Neural crest cell (in vitro differentiated cells): ENCODE results near the gene ARL4D. TPM values are rescaled to one million over a fixed set of nuclear protein-coding genes. Genes with fewer than 3 reads are reported as not detected.

Experiments
- DNase-seq: peaks from one replicate; pipeline ENCODE4 v3.0.0; 2021; ENCODE audit warnings: low read depth, mixed read lengths, low spot score
- H3K27ac Mint-ChIP-seq: one replicate; pipeline ENCODE4 v1.8.0; 2021; ENCODE audit warnings: mild to moderate bottlenecking, mixed read lengths; ENCODE audit not compliant: unreplicated experiment
- H3K27me3 Mint-ChIP-seq: 2 replicates; pipeline ENCODE4 v1.8.0; 2021; ENCODE audit warnings: low read depth, mild to moderate bottlenecking, mixed read lengths
- H3K36me3 Mint-ChIP-seq: 2 replicates; pipeline ENCODE4 v1.8.0; 2021; ENCODE audit warnings: low read depth, mild to moderate bottlenecking, mixed read lengths
- H3K4me1 Mint-ChIP-seq: 2 replicates; pipeline ENCODE4 v1.8.0; 2021; ENCODE audit warnings: mixed read lengths
- H3K4me3 Mint-ChIP-seq: one replicate; pipeline ENCODE4 v1.8.0; 2021; ENCODE audit warnings: mild to moderate bottlenecking, mixed read lengths
- H3K9me3 Mint-ChIP-seq: 2 replicates; pipeline ENCODE4 v1.8.0; 2021; ENCODE audit warnings: mixed read lengths
- CTCF ChIP-seq: fragments of 200-600 bp; sonication (generic); conservative IDR thresholded peaks from 2 replicates; pipeline ENCODE4 v1.5.0; 2021; ENCODE audit warnings: antibody characterized with exemption, mild to moderate bottlenecking
- total RNA-seq: library from RNA; stranded (reverse); gene quantifications from 2 replicates; pipeline ENCODE4 v1.2.1, GENCODE V29; 2021

Gene ARL4D
- total RNA-seq, 1 donor from 2014 or later, result 13.8 TPM

- peaks cover 2% of the 10 kb centered on the region for H3K9me3 Mint-ChIP-seq
- TF ChIP-seq CTCF, result no peak
- peaks cover 5% of the 10 kb centered on the region for H3K36me3 Mint-ChIP-seq
- H3K27me3 Mint-ChIP-seq, result no peaks in the 10 kb centered on the region
- H3K4me3 Mint-ChIP-seq, result peak overlapping the region; percentile 24
- DNase-seq, result no peak
- no peak overlapping the region for H3K27ac Mint-ChIP-seq
- H3K4me1 Mint-ChIP-seq, result peaks cover 13% of the 10 kb centered on the region
Observed at GRCh38 chr17:43383826-43384475, 14.8 kb upstream of the ARL4D start.

- peaks cover 2% of the 10 kb centered on the region for H3K9me3 Mint-ChIP-seq
- H3K27ac Mint-ChIP-seq, result no peak overlapping the region
- DNase-seq, result no peak
- peak overlapping the region; percentile 24 for H3K4me3 Mint-ChIP-seq
- H3K36me3 Mint-ChIP-seq, result peaks cover 5% of the 10 kb centered on the region
- H3K27me3 Mint-ChIP-seq, result no peaks in the 10 kb centered on the region
- peaks cover 18% of the 10 kb centered on the region for H3K4me1 Mint-ChIP-seq
- no peak for TF ChIP-seq CTCF
Observed at GRCh38 chr17:43384476-43384862, 14.3 kb upstream of the ARL4D start.

- Mint-ChIP-seq H3K27me3 (no peaks in the 10 kb centered on the region), H3K4me1 (peaks cover 25% of the 10 kb centered on the region), H3K27ac (no peak overlapping the region), H3K9me3 (peaks cover 2% of the 10 kb centered on the region), H3K4me3 (peak overlapping the region; percentile 9), H3K36me3 (peaks cover 2% of the 10 kb centered on the region)
- no peak for TF ChIP-seq CTCF
- DNase-seq, result no peak
Observed at GRCh38 chr17:43385046-43385831, 13.6 kb upstream of the ARL4D start.

GRCh38 chr17:43388359-43389045 is 10.3 kb upstream of the ARL4D start:
- Mint-ChIP-seq H3K36me3 (no peaks in the 10 kb centered on the region), H3K4me3 (peak overlapping the region; percentile 91), H3K4me1 (peaks cover 25% of the 10 kb centered on the region), H3K27ac (peak overlapping the region; percentile 65), H3K27me3 (no peaks in the 10 kb centered on the region), H3K9me3 (no peaks in the 10 kb centered on the region)
- no peak for TF ChIP-seq CTCF
- DNase-seq, result peak; percentile 84

- Mint-ChIP-seq H3K4me1 (peaks cover 30% of the 10 kb centered on the region), H3K27ac (peak overlapping the region; percentile 65), H3K36me3 (no peaks in the 10 kb centered on the region), H3K9me3 (no peaks in the 10 kb centered on the region), H3K27me3 (no peaks in the 10 kb centered on the region), H3K4me3 (peak overlapping the region; percentile 91)
- peak; percentile 91 for TF ChIP-seq CTCF
- DNase-seq, result peak; percentile 68
Observed at GRCh38 chr17:43389046-43389947, 9.5 kb upstream of the ARL4D start.
